ENCODE measurements around the gene THNSL1.

Gene THNSL1

DNA sequence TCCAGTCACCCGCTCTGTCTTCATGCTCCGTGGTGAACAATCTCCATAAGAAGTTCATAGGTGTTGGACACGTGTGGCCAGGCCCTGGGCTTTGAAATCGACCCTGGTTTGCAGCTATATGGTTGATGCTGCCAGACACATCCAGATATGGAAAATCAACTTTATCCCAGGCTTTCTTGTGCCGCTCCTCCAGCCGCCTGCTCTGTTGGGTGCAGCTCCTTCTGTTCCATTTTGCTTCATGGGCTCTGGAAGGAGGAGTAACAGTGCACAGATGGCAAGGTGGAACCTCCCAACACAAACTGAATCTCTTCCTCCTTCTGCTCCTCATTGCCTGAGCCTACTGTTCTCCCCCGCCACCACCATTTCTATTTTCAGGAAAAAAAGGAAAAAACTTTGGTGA lies 44.7 kb downstream of the THNSL1 start:
- DNase-seq: no peak

DNA sequence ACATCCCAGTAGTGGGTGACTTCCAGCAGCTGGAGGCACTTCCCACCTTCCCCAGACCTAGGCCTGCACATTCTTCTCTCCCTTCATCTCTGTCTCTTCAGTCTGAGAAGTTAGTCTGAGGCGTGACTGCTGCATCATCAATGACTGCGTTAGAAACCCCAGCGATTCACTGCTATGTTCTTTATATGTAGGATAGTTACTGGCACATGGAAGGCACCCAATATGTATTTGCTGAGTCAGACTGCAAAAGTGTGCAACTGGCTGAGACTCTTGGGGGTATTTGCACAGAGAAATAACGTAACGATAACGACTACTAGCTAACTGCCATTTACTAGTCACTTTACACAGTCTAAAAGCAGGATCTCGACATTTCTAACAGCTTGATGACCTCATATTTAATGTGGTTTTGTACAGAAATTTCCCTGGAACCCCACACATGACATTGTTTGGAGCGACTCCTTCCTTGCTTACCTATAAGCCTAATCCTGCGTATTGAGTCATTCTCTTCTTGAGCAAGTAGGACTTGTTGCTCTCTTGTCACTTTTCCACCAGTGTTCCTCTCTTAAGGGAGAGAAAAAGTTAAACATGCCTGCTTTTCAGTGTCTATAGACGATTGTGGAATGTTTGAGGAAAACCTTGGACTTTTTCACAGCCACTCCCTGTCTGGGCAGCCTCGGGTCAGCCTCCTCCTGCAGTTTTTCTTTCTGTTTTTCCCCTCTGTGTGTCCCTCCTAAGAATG lies 45.5 kb downstream of the THNSL1 start:
- no peak for DNase-seq

- no peak for DNase-seq
These were observed 46.7 kb downstream of the THNSL1 start for GRCh38 chr10:25063157-25063556.

GRCh38 chr10:25063644-25064043 lies 47.2 kb downstream of the THNSL1 start:
- no peak for DNase-seq

GRCh38 chr10:25064401-25064800 lies 48.0 kb downstream of the THNSL1 start:
- no peak for DNase-seq

GRCh38 chr10:25065761-25066476 lies 49.5 kb downstream of the THNSL1 start:
- no peak for DNase-seq

DNA sequence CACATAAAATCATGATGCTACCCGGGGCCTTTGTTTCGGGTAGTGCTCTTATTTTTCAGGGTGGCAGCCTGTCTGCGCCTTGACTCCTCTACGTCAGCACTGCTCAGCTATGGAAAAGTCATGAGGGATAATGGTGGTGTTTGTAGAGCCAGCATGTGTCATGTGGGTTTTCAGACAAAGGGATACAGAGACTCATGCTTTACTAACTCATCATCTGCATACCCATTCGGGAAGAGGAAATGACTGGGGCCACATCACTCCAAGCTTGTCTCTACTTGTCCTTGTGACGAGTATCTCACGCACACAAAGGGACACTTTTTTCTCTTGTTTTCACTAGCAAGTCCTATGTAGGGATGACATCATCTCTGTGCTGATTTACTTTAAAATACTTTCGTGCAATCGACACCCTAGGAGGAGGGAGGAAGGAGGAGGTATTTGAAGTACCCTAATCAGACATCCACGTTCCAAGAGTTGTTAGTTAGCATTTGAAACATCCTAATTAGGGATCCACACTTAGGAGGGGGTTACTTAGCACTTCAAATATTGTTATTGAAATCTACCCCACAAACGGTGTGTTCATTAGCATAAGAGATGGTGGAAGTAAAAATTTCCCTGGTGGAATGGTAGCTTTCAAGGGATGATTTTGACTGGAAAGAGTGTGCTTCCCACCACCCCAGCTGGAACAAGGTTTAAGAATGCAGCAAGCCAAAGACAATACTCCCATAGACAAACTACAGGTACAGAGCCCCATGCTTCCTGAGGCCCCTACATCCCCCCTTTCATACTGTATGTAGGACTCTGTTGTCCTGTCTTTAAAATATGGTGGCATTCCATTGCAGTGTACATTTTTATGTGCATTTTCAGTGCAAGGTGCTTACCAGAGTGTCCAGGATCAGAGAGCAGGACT lies 52.0 kb downstream of the THNSL1 start:
- DNase-seq: no peak

GRCh38 chr10:25071227-25071626 lies 54.8 kb downstream of the THNSL1 start:
- no peak for DNase-seq

DNA sequence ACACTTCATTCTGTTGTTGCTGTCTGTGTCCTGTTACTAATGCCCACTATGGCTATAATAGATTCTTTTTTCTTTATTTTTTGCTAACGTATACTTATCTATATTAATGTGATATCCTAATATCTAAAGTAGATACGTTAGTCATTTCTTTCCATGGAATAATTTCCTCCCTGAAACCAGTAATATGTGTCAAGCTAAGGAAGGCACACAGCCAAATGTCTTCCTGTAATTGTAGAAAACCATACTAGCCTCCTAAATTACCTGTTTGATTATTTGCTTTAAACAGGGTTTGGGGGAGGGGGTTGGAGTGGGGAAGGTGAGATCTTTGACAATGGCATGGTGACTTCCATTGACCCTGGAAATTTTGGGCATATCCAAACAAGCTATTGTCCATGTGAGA lies 56.4 kb downstream of the THNSL1 start:
- no peak for DNase-seq

- no peak for DNase-seq
These were observed 59.4 kb downstream of the THNSL1 start for GRCh38 chr10:25075825-25076224.

All from GF-D8 (cell line).